ENCODE data around the gene MEF2C. TPM values are rescaled to one million over a fixed set of nuclear protein-coding genes. Genes with fewer than 3 reads are reported as not detected.

The MEF2C gene
- polyA plus RNA-seq, 3 donors = 32.0 to 89.3 (median 88.3) TPM

- Histone ChIP-seq H4K20me1 (ENCODE audit: insufficient read depth, low read length) (peaks cover 50% of the 10 kb centered on the region), H3K4me1 (ENCODE audit: control insufficient read depth in 1 of 2, insufficient read depth in 2 of 2, low read length in 2 of 2) (peaks cover 32 to 60% of the 10 kb centered on the region in 2 donors), H3K27ac (ENCODE audit: low read depth in 1 of 2, low read length in 2 of 2) (peak overlapping the region; percentile 84 to 86), H3K4me2 (replicated peaks; ENCODE audit: extremely low read depth, low read length, poor library complexity, severe bottlenecking) (peak overlapping the region; percentile 87), H3K9me3 (replicated peaks in 1 of 2; ENCODE audit: control insufficient read depth in 1 of 2, insufficient read depth in 1 of 2, low read length in 2 of 2) (no peaks in the 10 kb centered on the region), H2AFZ (ENCODE audit: insufficient read depth, low read depth, low read length, poor library complexity, severe bottlenecking) (peak overlapping the region; percentile 79), H3K79me2 (ENCODE audit: insufficient read depth, low read length) (peaks cover 69% of the 10 kb centered on the region), H3K36me3 (replicated peaks in 1 of 2; ENCODE audit: control insufficient read depth in 1 of 2, insufficient read depth in 2 of 2, low read length in 2 of 2) (no peaks in the 10 kb centered on the region), H3K9ac (ENCODE audit: insufficient read depth, low read length, poor library complexity, severe bottlenecking) (peak overlapping the region; percentile 72), H3K4me3 (replicated peaks in 1 of 3; ENCODE audit: low read depth in 2 of 3, low read length in 3 of 3) (peak overlapping the region; percentile 94 to 96 (median 94)), H3K27me3 (ENCODE audit: control insufficient read depth in 2 of 2, insufficient read depth in 2 of 2, low read length in 2 of 2) (no peaks in the 10 kb centered on the region)
- H3K9me3 Mint-ChIP-seq = no peaks in the 10 kb centered on the region
- DNase-seq = no peak
- intact Hi-C loops (cut with micrococcal nuclease) = loop anchor here (5.0 to 10.0 kb wide), 4 partner anchors 55 to 512 kb away; no protein-coding TSS in a partner anchor
- H3K36me3 Mint-ChIP-seq = peaks cover 9 to 10% of the 10 kb centered on the region in 2 donors
- H3K4me1 Mint-ChIP-seq = peaks cover 51% of the 10 kb centered on the region
- H3K27me3 Mint-ChIP-seq (ENCODE audit: low read depth in 3 of 3) = peaks cover 0 to 4% (median 0%) of the 10 kb centered on the region in 3 donors
- H3K27ac Mint-ChIP-seq = peak overlapping the region; percentile 95 to 100 (median 98)
- TF ChIP-seq CTCF (IDR thresholded peaks at IDR 0.05) = no peak
- H3K4me3 Mint-ChIP-seq = peak overlapping the region; percentile 83 to 100
- WGBS (ENCODE audit: insufficient coverage) = 0% methylated on average over 2 of the region's 15 CpGs
Observed at GRCh38 chr5:88882276-88883038, 527 bp downstream of the MEF2C start.

DNA sequence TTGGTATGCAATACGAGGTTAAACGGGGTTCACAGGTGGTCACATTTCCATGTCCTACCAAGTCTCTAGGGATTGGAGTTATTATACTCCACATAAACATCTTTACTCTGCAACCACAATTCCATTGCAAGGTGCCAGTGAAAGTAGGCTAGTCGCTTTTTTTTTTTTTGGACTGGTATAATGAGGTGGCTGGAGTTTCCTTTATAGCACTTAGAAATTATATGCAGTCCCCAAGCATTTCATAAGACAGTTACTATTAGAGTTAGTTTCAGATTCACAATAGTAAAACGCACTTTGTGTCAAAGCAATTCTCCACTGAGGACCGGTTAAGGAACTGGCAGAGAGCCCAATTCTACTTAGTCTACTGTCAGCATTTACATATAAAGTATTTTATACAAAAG, 1.4 kb downstream of the MEF2C start:
- no peaks in the 10 kb centered on the region for H3K9me3 ChIP-seq (replicated peaks in 1 of 2; ENCODE audit: control insufficient read depth in 1 of 2, insufficient read depth in 1 of 2, low read length in 2 of 2)
- H3K36me3 ChIP-seq (replicated peaks in 1 of 2; ENCODE audit: control insufficient read depth in 1 of 2, insufficient read depth in 2 of 2, low read length in 2 of 2) = no peaks in the 10 kb centered on the region
- peaks cover 75% of the 10 kb centered on the region for H3K79me2 ChIP-seq (ENCODE audit: insufficient read depth, low read length)
- peaks cover 9 to 10% of the 10 kb centered on the region in 2 donors for H3K36me3 Mint-ChIP-seq
- peak overlapping the region; percentile 83 to 100 for H3K4me3 Mint-ChIP-seq
- no peak overlapping the region for H2AFZ ChIP-seq (ENCODE audit: insufficient read depth, low read depth, low read length, poor library complexity, severe bottlenecking)
- H3K27me3 ChIP-seq (ENCODE audit: control insufficient read depth in 2 of 2, insufficient read depth in 2 of 2, low read length in 2 of 2) = no peaks in the 10 kb centered on the region
- peak overlapping the region; percentile 72 for H3K9ac ChIP-seq (ENCODE audit: insufficient read depth, low read length, poor library complexity, severe bottlenecking)
- no peak for TF ChIP-seq CTCF (IDR thresholded peaks at IDR 0.05)
- peaks cover 32 to 56% of the 10 kb centered on the region in 2 donors for H3K4me1 ChIP-seq (ENCODE audit: control insufficient read depth in 1 of 2, insufficient read depth in 2 of 2, low read length in 2 of 2)
- peak overlapping the region; percentile 87 for H3K4me2 ChIP-seq (replicated peaks; ENCODE audit: extremely low read depth, low read length, poor library complexity, severe bottlenecking)
- peak overlapping the region in 5 of 7 donors; percentile 33 to 97 (median 79) for H3K27ac Mint-ChIP-seq
- 0% methylated on average over 1 of the region's 5 CpGs for WGBS (ENCODE audit: insufficient coverage)
- peak overlapping the region; percentile 94 to 96 (median 94) for H3K4me3 ChIP-seq (replicated peaks in 1 of 3; ENCODE audit: low read depth in 2 of 3, low read length in 3 of 3)
- H3K9me3 Mint-ChIP-seq = no peaks in the 10 kb centered on the region
- H3K27me3 Mint-ChIP-seq (ENCODE audit: low read depth in 3 of 3) = peaks cover 0 to 4% (median 0%) of the 10 kb centered on the region in 3 donors
- DNase-seq = peak; percentile 29 to 66 (median 48)
- H4K20me1 ChIP-seq (ENCODE audit: insufficient read depth, low read length) = peaks cover 58% of the 10 kb centered on the region
- H3K27ac ChIP-seq (ENCODE audit: low read depth in 1 of 2, low read length in 2 of 2) = peak overlapping the region in 1 of 2 donors; percentile 86
- peaks cover 48% of the 10 kb centered on the region for H3K4me1 Mint-ChIP-seq
- intact Hi-C loops (cut with micrococcal nuclease) = loop anchor here (5.0 to 10.0 kb wide), 4 partner anchors 54 to 513 kb away; no protein-coding TSS in a partner anchor

Data from CD14-positive monocyte (primary cell).